Measurements from ENCODE around the gene AMDHD2. TPM values are rescaled to one million over a fixed set of nuclear protein-coding genes. Genes with fewer than 3 reads are reported as not detected.
"Not testable (repeated sequence)": the region's sequence is repeated elsewhere in the genome, so short reads cannot be mapped to it uniquely, and the experiment has no call there.

Gene AMDHD2
- total RNA-seq, 1 donor: 94.8 TPM

GRCh38 chr16:2476345-2476720 lies 43.8 kb upstream of the AMDHD2 start:
- H3K4me3 ChIP-seq (ENCODE audit: insufficient read depth, low read length): no peak overlapping the region
- peak; percentile 93 for DNase-seq (ENCODE audit: insufficient read length, low spot score, missing footprints)
- no peaks in the 10 kb centered on the region for H3K27me3 ChIP-seq (ENCODE audit: insufficient read depth, low read length)
- H4K20me1 ChIP-seq (ENCODE audit: insufficient read depth, low read length): peaks cover 22% of the 10 kb centered on the region
- H3K79me2 ChIP-seq (ENCODE audit: insufficient read depth, low read length): peaks cover 33% of the 10 kb centered on the region
- no peak overlapping the region for H2AFZ ChIP-seq (ENCODE audit: low read length)
- peak overlapping the region; percentile 79 for H3K4me2 ChIP-seq (ENCODE audit: insufficient read depth, low read length)
- H3K27ac ChIP-seq (ENCODE audit: low read depth, low read length): no peak overlapping the region
- no peaks in the 10 kb centered on the region for H3K36me3 ChIP-seq (ENCODE audit: insufficient read depth, low read length)
- no peaks in the 10 kb centered on the region for H3K9me3 ChIP-seq (ENCODE audit: low read depth, low read length)
- peaks cover 9% of the 10 kb centered on the region for H3K4me1 ChIP-seq (ENCODE audit: insufficient read depth, low read length)
- TF ChIP-seq CTCF (IDR thresholded peaks at IDR 0.05; ENCODE audit: extremely low read depth, low read depth, low read length): no peak

GRCh38 chr16:2476741-2477140 lies 43.4 kb upstream of the AMDHD2 start:
- H3K9me3 ChIP-seq (ENCODE audit: low read depth, low read length): no peaks in the 10 kb centered on the region
- peaks cover 9% of the 10 kb centered on the region for H3K4me1 ChIP-seq (ENCODE audit: insufficient read depth, low read length)
- H3K36me3 ChIP-seq (ENCODE audit: insufficient read depth, low read length): no peaks in the 10 kb centered on the region
- no peaks in the 10 kb centered on the region for H3K27me3 ChIP-seq (ENCODE audit: insufficient read depth, low read length)
- no peak for TF ChIP-seq CTCF (IDR thresholded peaks at IDR 0.05; ENCODE audit: extremely low read depth, low read depth, low read length)
- no peak overlapping the region for H2AFZ ChIP-seq (ENCODE audit: low read length)
- H4K20me1 ChIP-seq (ENCODE audit: insufficient read depth, low read length): peaks cover 22% of the 10 kb centered on the region
- no peak for DNase-seq (ENCODE audit: insufficient read length, low spot score, missing footprints)
- no peak overlapping the region for H3K27ac ChIP-seq (ENCODE audit: low read depth, low read length)
- H3K79me2 ChIP-seq (ENCODE audit: insufficient read depth, low read length): peaks cover 36% of the 10 kb centered on the region
- H3K4me2 ChIP-seq (ENCODE audit: insufficient read depth, low read length): no peak overlapping the region
- H3K4me3 ChIP-seq (ENCODE audit: insufficient read depth, low read length): no peak overlapping the region

GRCh38 chr16:2477327-2477726 lies 42.8 kb upstream of the AMDHD2 start:
- Histone ChIP-seq H3K4me2 (ENCODE audit: insufficient read depth, low read length) (no peak overlapping the region), H4K20me1 (ENCODE audit: insufficient read depth, low read length) (peaks cover 18% of the 10 kb centered on the region), H3K27ac (ENCODE audit: low read depth, low read length) (no peak overlapping the region), H3K36me3 (ENCODE audit: insufficient read depth, low read length) (no peaks in the 10 kb centered on the region), H3K4me1 (ENCODE audit: insufficient read depth, low read length) (peaks cover 9% of the 10 kb centered on the region), H3K79me2 (ENCODE audit: insufficient read depth, low read length) (peaks cover 42% of the 10 kb centered on the region), H3K9me3 (ENCODE audit: low read depth, low read length) (no peaks in the 10 kb centered on the region), H3K4me3 (ENCODE audit: insufficient read depth, low read length) (no peak overlapping the region), H3K27me3 (ENCODE audit: insufficient read depth, low read length) (no peaks in the 10 kb centered on the region), H2AFZ (ENCODE audit: low read length) (no peak overlapping the region)
- no peak for DNase-seq (ENCODE audit: insufficient read length, low spot score, missing footprints)
- TF ChIP-seq CTCF (IDR thresholded peaks at IDR 0.05; ENCODE audit: extremely low read depth, low read depth, low read length): no peak

DNA sequence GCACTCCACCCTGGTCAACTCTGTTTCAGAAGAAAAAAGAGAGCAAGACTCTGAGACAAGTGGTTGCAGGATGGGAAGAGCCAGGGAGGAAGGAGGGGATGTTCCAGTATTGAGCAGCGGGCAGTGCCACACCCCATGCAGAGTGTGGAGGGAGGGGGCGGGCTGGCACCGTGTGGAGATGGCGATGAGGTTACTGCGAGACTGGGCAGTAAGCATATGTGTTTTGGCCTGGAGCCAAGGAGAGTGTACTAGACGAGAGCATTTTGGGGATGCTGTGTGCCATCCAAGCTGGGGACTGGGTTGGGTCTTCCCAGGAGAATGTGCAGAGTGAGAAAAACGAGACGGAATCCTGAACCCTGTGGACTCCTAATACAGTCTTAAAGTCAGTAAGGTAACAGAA lies 41.9 kb upstream of the AMDHD2 start:
- no peak for DNase-seq (ENCODE audit: insufficient read length, low spot score, missing footprints)
- no peak for TF ChIP-seq CTCF (IDR thresholded peaks at IDR 0.05; ENCODE audit: extremely low read depth, low read depth, low read length)
- H3K4me1 ChIP-seq (ENCODE audit: insufficient read depth, low read length): peaks cover 18% of the 10 kb centered on the region
- no peaks in the 10 kb centered on the region for H3K27me3 ChIP-seq (ENCODE audit: insufficient read depth, low read length)
- H3K27ac ChIP-seq (ENCODE audit: low read depth, low read length): no peak overlapping the region
- H2AFZ ChIP-seq (ENCODE audit: low read length): no peak overlapping the region
- no peak overlapping the region for H3K4me2 ChIP-seq (ENCODE audit: insufficient read depth, low read length)
- H4K20me1 ChIP-seq (ENCODE audit: insufficient read depth, low read length): peaks cover 18% of the 10 kb centered on the region
- peaks cover 42% of the 10 kb centered on the region for H3K79me2 ChIP-seq (ENCODE audit: insufficient read depth, low read length)
- H3K4me3 ChIP-seq (ENCODE audit: insufficient read depth, low read length): no peak overlapping the region
- no peaks in the 10 kb centered on the region for H3K36me3 ChIP-seq (ENCODE audit: insufficient read depth, low read length)
- no peaks in the 10 kb centered on the region for H3K9me3 ChIP-seq (ENCODE audit: low read depth, low read length)

DNA sequence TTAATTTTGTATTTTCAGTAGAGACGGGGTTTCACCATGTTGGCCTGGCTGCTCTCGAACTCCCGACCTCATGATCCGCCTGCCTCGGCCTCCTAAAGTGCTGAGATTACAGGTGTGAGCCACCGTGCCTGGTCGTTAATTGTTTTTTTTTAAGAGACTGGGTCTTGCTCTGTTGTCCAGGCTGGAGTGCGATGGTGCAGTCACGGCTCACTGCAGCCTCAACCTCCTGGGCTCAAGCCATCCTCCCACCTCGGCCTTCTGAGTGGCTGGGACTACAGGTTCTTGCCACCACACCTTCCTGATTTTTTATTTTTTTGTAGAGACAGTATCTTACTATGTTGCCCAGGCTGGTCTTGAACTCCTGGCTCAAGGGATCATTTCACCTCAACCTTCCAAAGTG lies 40.2 kb upstream of the AMDHD2 start:
- H3K4me2 ChIP-seq (ENCODE audit: insufficient read depth, low read length); H3K27ac ChIP-seq (ENCODE audit: low read depth, low read length); H3K27me3 ChIP-seq (ENCODE audit: insufficient read depth, low read length); H3K9me3 ChIP-seq (ENCODE audit: low read depth, low read length); H2AFZ ChIP-seq (ENCODE audit: low read length); H3K4me3 ChIP-seq (ENCODE audit: insufficient read depth, low read length); H3K36me3 ChIP-seq (ENCODE audit: insufficient read depth, low read length); DNase-seq (ENCODE audit: insufficient read length, low spot score, missing footprints): not testable (repeated sequence)
- Histone ChIP-seq H3K79me2 (ENCODE audit: insufficient read depth, low read length) (peaks cover 59% of the 10 kb centered on the region), H4K20me1 (ENCODE audit: insufficient read depth, low read length) (peaks cover 25% of the 10 kb centered on the region), H3K4me1 (ENCODE audit: insufficient read depth, low read length) (peaks cover 20% of the 10 kb centered on the region)

Measured in osteoblast (primary cell).